Left lung (tissue), 10 donors: ENCODE results near the gene GTPBP4. TPM values are rescaled to one million over a fixed set of nuclear protein-coding genes. Genes with fewer than 3 reads are reported as not detected.
"Not testable (repeated sequence)": the region's sequence is repeated elsewhere in the genome, so short reads cannot be mapped to it uniquely, and the experiment has no call there.

Experiments
- ATAC-seq: fragments of 200-7000 bp; cut with Tn5 transposase; one replicate; pipeline ENCODE4 v1.9.1; 2020; ENCODE audit warnings: moderate library complexity
- DNase-seq, 4 donors: peaks; one replicate each; pipeline ENCODE4 v3.0.0-alpha.2; 2013 to 2020
- H3K27ac ChIP-seq, 2 donors: fragments of 200-600 bp; sonication (generic) in 1 of 2; one replicate each; pipeline versions ENCODE4 v1.5.0 to v1.8.0; 2020 to 2021
- H3K27me3 ChIP-seq, 2 donors: fragments of 200-600 bp; sonication (generic) in 1 of 2; one replicate each; pipeline versions ENCODE4 v1.5.0 to v1.8.0; 2020 to 2021
- H3K36me3 ChIP-seq, 2 donors: fragments of 200-600 bp; sonication (generic) in 1 of 2; one replicate each; pipeline versions ENCODE4 v1.5.0 to v1.8.0; 2020 to 2021
- H3K4me1 ChIP-seq, 2 donors: fragments of 200-600 bp; one replicate each; pipeline ENCODE4 v1.8.0; 2021
- H3K4me3 ChIP-seq, 2 donors: fragments of 200-600 bp; sonication (generic) in 1 of 2; one replicate each; pipeline versions ENCODE4 v1.5.0 to v1.8.0; 2020 to 2021; ENCODE audit warnings: mild to moderate bottlenecking in 1 of 2
- H3K9me3 ChIP-seq, 2 donors: fragments of 200-600 bp; sonication (generic) in 1 of 2; one replicate each; pipeline versions ENCODE4 v1.5.0 to v1.8.0; 2020 to 2021
- CTCF ChIP-seq, 2 donors: fragments of 200-600 bp; sonication (generic) in 1 of 2; IDR thresholded peaks; one replicate each; pipeline versions ENCODE4 v1.5.0 to v1.8.0; 2021; ENCODE audit warnings: antibody characterized with exemption in 2 of 2
- intact Hi-C, 2 donors: fragments of 100-400 bp; cut with DNase I; formaldehyde crosslinking; loops; one replicate each; pipeline versions ENCODE4 v1.11.2 to v1.14.2; 2022
- polyA plus RNA-seq, 6 donors: library from polyadenylated mRNA; unstranded; fragments of 120-200 nt; gene quantifications; one replicate each; pipeline ENCODE4 v1.2.1, GENCODE V29; 2013; ENCODE audit not compliant: insufficient read length in 6 of 6
- total RNA-seq, 2 donors: library from RNA; stranded (reverse); fragmentation: NEBNext Ultra II Directional; extraction: Animal tissue kit (Norgen Biotek cat#: 25700); gene quantifications; one replicate each; pipeline ENCODE4 v1.2.1, GENCODE V29; 2021
- donor health status: DM: no; HTN: yes; CAD: no.
- donor health status: DM: no; HTN: no; CAD: no.

Gene GTPBP4
- total and polyA plus RNA-seq, 8 donors, result 33.2 to 62.7 (median 50.5) TPM

- peaks cover 0 to 100% of the 10 kb centered on the region in 2 donors for H3K36me3 ChIP-seq
- intact Hi-C loops, result no loop called here
Observed at GRCh38 chr10:1002425-1003006, 14.3 kb downstream of the GTPBP4 start.

GRCh38 chr10:1003884-1004670 is 15.8 kb downstream of the GTPBP4 start:
- DNase-seq (no peak), ATAC-seq (no peak)
- Histone ChIP-seq H3K4me3 (no peak overlapping the region), H3K27me3 (no peaks in the 10 kb centered on the region), H3K9me3 (peaks cover 0 to 12% of the 10 kb centered on the region in 2 donors), H3K27ac (no peak overlapping the region), H3K4me1 (no peaks in the 10 kb centered on the region), H3K36me3 (peaks cover 0 to 100% of the 10 kb centered on the region in 2 donors)
- no peak for TF ChIP-seq CTCF (IDR thresholded peaks at IDR 0.05)
- intact Hi-C loops, result no loop called here

More at GRCh38 chr10:1002425-1003006, 14.3 kb downstream of the GTPBP4 start:
- DNase-seq (no peak), ATAC-seq (no peak)
- Histone ChIP-seq H3K4me3 (no peak overlapping the region), H3K27me3 (no peaks in the 10 kb centered on the region), H3K9me3 (peaks cover 0 to 12% of the 10 kb centered on the region in 2 donors), H3K27ac (no peak overlapping the region), H3K4me1 (no peaks in the 10 kb centered on the region)
- no peak for TF ChIP-seq CTCF (IDR thresholded peaks at IDR 0.05)

- Histone ChIP-seq H3K36me3 (peaks cover 0 to 100% of the 10 kb centered on the region in 2 donors), H3K9me3 (peaks cover 0 to 12% of the 10 kb centered on the region in 2 donors), H3K4me3 (no peak overlapping the region), H3K27ac (no peak overlapping the region), H3K4me1 (no peaks in the 10 kb centered on the region), H3K27me3 (no peaks in the 10 kb centered on the region)
- ATAC-seq (no peak), DNase-seq (no peak)
- no peak for TF ChIP-seq CTCF (IDR thresholded peaks at IDR 0.05)
- intact Hi-C loops, result no loop called here
Observed at GRCh38 chr10:1006573-1006972, 18.3 kb downstream of the GTPBP4 start.

GRCh38 chr10:1007583-1007982 is 19.3 kb downstream of the GTPBP4 start:
- no peak overlapping the region for H3K4me3 ChIP-seq
- ATAC-seq, result no peak
- intact Hi-C loops, result no loop called here
- no peaks in the 10 kb centered on the region for H3K27me3 ChIP-seq
- peaks cover 0 to 100% of the 10 kb centered on the region in 2 donors for H3K36me3 ChIP-seq
- no peak for TF ChIP-seq CTCF (IDR thresholded peaks at IDR 0.05)
- DNase-seq, result no peak
- H3K9me3 ChIP-seq, result peaks cover 0 to 3% of the 10 kb centered on the region in 2 donors
- H3K4me1 ChIP-seq, result no peaks in the 10 kb centered on the region
- no peak overlapping the region for H3K27ac ChIP-seq

GRCh38 chr10:1009071-1009494 is 20.8 kb downstream of the GTPBP4 start:
- Histone ChIP-seq H3K4me3 (no peak overlapping the region), H3K9me3 (no peaks in the 10 kb centered on the region), H3K27ac (no peak overlapping the region), H3K27me3 (no peaks in the 10 kb centered on the region), H3K4me1 (no peaks in the 10 kb centered on the region), H3K36me3 (peaks cover 0 to 100% of the 10 kb centered on the region in 2 donors)
- DNase-seq, result no peak
- no peak for TF ChIP-seq CTCF (IDR thresholded peaks at IDR 0.05)
- intact Hi-C loops, result no loop called here
- no peak for ATAC-seq

- H3K27me3 ChIP-seq, H3K9me3 ChIP-seq, H3K4me1 ChIP-seq, H3K27ac ChIP-seq, DNase-seq, intact Hi-C loops, H3K4me3 ChIP-seq, ATAC-seq: not testable (repeated sequence)
- H3K36me3 ChIP-seq, result peaks cover 0 to 100% of the 10 kb centered on the region in 2 donors
Observed at GRCh38 chr10:1009947-1010346, 21.7 kb downstream of the GTPBP4 start.
